Left ventricle myocardium inferior (tissue), 1 donor: ENCODE data around the gene CCDC136. TPM values are rescaled to one million over a fixed set of nuclear protein-coding genes. Genes with fewer than 3 reads are reported as not detected.

Experiments
- DNase-seq: peaks from one replicate; pipeline ENCODE4 v3.0.0-alpha.2; 2020
- H3K27ac ChIP-seq: fragments of 200-600 bp; replicated peaks from 2 replicates; pipeline ENCODE4 v1.8.0; 2021
- H3K27me3 ChIP-seq: fragments of 200-600 bp; 2 replicates; pipeline ENCODE4 v1.8.0; 2021; ENCODE audit warnings: low read depth
- H3K36me3 ChIP-seq: fragments of 200-600 bp; 2 replicates; pipeline ENCODE4 v1.8.0; 2021
- H3K4me1 ChIP-seq: fragments of 200-600 bp; 2 replicates; pipeline ENCODE4 v1.8.0; 2021
- H3K4me3 ChIP-seq: fragments of 200-600 bp; 2 replicates; pipeline ENCODE4 v1.8.0; 2021; ENCODE audit warnings: mild to moderate bottlenecking, moderate library complexity
- H3K9me3 ChIP-seq: fragments of 200-600 bp; replicated peaks from 2 replicates; pipeline ENCODE4 v1.8.0; 2021
- CTCF ChIP-seq: fragments of 200-600 bp; IDR thresholded peaks from 2 replicates; pipeline ENCODE4 v1.8.0; 2021; ENCODE audit warnings: antibody characterized with exemption, mild to moderate bottlenecking, borderline replicate concordance
- intact Hi-C: fragments of 100-400 bp; cut with micrococcal nuclease; formaldehyde crosslinking; loops from one replicate; pipeline ENCODE4 v1.11.0; 2022
- total RNA-seq: library from RNA; stranded (reverse); fragmentation: NEBNext Ultra II Directional; extraction: Animal tissue kit (Norgen Biotek cat#: 25700); gene quantifications from one replicate; pipeline ENCODE4 v1.2.1, GENCODE V29; 2021
- donor health status: DM: no; HTN: yes; CAD: no; lungs with severe emphysema.

The CCDC136 gene
- total RNA-seq, 1 donor from 2014 or later: 8.2 TPM

DNA sequence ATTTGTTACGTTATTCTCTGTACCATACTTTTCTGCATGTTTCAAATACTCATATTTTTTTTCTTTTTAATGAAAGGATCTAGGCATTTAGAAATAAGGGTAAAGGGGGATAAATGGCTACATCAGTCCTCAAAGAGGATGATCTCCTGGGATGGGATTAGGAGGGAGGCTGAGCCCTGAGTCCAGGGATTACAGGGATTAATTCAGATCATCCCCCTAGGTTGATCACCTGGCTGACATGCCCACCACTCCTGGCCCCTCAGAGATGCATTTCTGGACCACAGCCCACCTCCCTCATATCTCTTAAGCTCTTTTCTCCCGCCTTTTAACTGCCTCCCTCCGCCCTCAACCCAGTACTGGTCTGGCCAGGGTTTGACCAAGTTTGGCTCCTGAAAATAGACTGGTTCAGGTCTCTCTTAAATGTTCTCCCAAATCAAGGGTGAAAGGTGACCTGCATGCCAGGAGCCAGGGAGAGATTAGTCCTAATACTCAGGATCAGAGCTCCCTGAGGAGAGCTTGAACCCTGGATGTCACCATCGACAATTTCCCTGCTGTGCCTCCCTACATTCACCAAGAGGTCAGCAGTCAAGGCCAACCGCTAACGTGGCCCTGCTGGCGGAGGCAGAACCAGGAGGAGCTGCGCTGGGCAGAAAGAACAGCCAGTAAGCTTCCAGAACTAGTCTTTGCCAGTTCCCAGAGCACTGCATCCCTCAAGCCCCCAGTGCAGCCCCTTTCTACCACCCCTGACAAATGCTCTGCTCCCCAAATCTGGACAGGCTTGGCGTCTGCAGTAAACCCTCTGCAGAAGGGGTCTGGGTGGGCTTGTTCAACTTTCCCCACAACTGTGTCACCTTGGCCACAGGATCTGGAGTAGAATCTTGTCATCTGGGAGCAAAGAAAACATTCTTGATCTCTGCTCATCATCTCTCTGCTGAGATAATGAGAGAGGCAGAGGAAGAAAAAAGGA is 3.0 kb upstream of the CCDC136 start:
- intact Hi-C loops: no loop called here
- TF ChIP-seq CTCF: no peak

GRCh38 chr7:128790315-128791041 is 1.3 kb upstream of the CCDC136 start:
- peak overlapping the region; percentile 82 for H3K4me3 ChIP-seq
- intact Hi-C loops: no loop called here
- H3K4me1 ChIP-seq: peaks cover 34% of the 10 kb centered on the region
- no peaks in the 10 kb centered on the region for H3K9me3 ChIP-seq
- no peaks in the 10 kb centered on the region for H3K36me3 ChIP-seq
- H3K27ac ChIP-seq: peak overlapping the region; percentile 38
- no peaks in the 10 kb centered on the region for H3K27me3 ChIP-seq
- no peak for TF ChIP-seq CTCF
- no peak for DNase-seq

More for the DNA sequence above, 3.0 kb upstream of the CCDC136 start:
- Histone ChIP-seq H3K36me3 (no peaks in the 10 kb centered on the region), H3K4me3 (no peak overlapping the region), H3K27me3 (no peaks in the 10 kb centered on the region), H3K9me3 (no peaks in the 10 kb centered on the region), H3K4me1 (peaks cover 34% of the 10 kb centered on the region), H3K27ac (no peak overlapping the region)
- DNase-seq: no peak

- no peaks in the 10 kb centered on the region for H3K36me3 ChIP-seq
- H3K4me3 ChIP-seq: peak overlapping the region; percentile 82
- no peaks in the 10 kb centered on the region for H3K27me3 ChIP-seq
- intact Hi-C loops: no loop called here
- no peaks in the 10 kb centered on the region for H3K9me3 ChIP-seq
- no peak for TF ChIP-seq CTCF
- DNase-seq: no peak
- H3K27ac ChIP-seq: no peak overlapping the region
- peaks cover 34% of the 10 kb centered on the region for H3K4me1 ChIP-seq
Observed at GRCh38 chr7:128791972-128792327, 182 bp downstream of the CCDC136 start.

DNA sequence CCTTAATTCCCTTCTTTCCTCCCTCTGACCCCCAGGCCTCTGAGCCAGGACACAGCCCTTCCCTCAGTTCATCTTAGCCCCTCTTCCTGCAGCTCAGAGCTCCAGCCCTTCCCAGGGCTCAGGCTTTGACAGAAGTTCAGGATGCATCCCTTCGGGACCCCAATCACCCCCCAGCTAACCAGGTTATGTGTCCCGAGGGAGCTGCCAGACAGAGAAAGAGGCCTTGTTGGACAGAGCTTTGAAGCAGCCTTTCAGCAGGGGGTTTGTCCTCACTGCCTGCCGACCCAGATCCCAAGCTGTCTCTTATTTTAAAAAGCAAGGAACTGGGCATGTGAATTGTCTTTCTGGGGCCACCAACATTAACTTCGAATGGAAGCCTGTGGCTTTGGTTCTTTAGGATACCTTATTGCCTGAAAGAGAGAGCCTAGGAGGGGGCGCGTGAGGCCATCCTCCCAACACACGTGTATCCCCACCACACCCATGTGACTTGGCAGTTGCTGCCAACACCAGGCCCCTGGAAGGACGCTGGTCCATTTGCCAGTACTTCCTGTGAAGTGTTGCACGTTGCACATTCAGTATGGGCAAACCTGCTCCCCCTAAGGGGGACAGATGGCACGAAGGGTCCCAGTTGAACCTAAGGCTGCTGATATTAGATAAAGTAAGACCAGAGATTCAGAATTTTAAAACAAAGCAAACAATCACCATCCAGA is 858 bp downstream of the CCDC136 start:
- Histone ChIP-seq H3K9me3 (no peaks in the 10 kb centered on the region), H3K27ac (no peak overlapping the region), H3K4me1 (peaks cover 34% of the 10 kb centered on the region), H3K36me3 (no peaks in the 10 kb centered on the region), H3K27me3 (no peaks in the 10 kb centered on the region), H3K4me3 (peak overlapping the region; percentile 82)
- no peak for TF ChIP-seq CTCF
- peak; percentile 44 for DNase-seq
- intact Hi-C loops: no loop called here

- no peak for DNase-seq
- H3K27ac ChIP-seq: no peak overlapping the region
- H3K4me1 ChIP-seq: peaks cover 34% of the 10 kb centered on the region
- intact Hi-C loops: no loop called here
- no peaks in the 10 kb centered on the region for H3K36me3 ChIP-seq
- no peaks in the 10 kb centered on the region for H3K9me3 ChIP-seq
- no peak for TF ChIP-seq CTCF
- no peaks in the 10 kb centered on the region for H3K27me3 ChIP-seq
- no peak overlapping the region for H3K4me3 ChIP-seq
Observed at GRCh38 chr7:128793181-128793547, 1.4 kb downstream of the CCDC136 start.
